ENCODE data around the gene PLCH2.

The PLCH2 gene

GRCh38 chr1:2512862-2513421 lies 36.9 kb downstream of the PLCH2 start:
- no peak for DNase-seq (ENCODE audit: low read depth in 2 of 3, low spot score in 1 of 3)

GRCh38 chr1:2513939-2514652 lies 38.0 kb downstream of the PLCH2 start:
- DNase-seq (ENCODE audit: low read depth in 2 of 3, low spot score in 1 of 3), result no peak

GRCh38 chr1:2514863-2515762 lies 39.0 kb downstream of the PLCH2 start:
- no peak for DNase-seq (ENCODE audit: low read depth in 2 of 3, low spot score in 1 of 3)

GRCh38 chr1:2515763-2516080 lies 39.6 kb downstream of the PLCH2 start:
- DNase-seq (ENCODE audit: low read depth in 2 of 3, low spot score in 1 of 3), result no peak

GRCh38 chr1:2516124-2516523 lies 40.0 kb downstream of the PLCH2 start:
- no peak for DNase-seq (ENCODE audit: low read depth in 2 of 3, low spot score in 1 of 3)

- DNase-seq (ENCODE audit: low read depth in 2 of 3, low spot score in 1 of 3), result no peak
Measured at GRCh38 chr1:2516946-2517345, 40.9 kb downstream of the PLCH2 start.

- DNase-seq (ENCODE audit: low read depth in 2 of 3, low spot score in 1 of 3), result no peak
Measured at GRCh38 chr1:2517966-2518365, 41.9 kb downstream of the PLCH2 start.

- DNase-seq (ENCODE audit: low read depth in 2 of 3, low spot score in 1 of 3), result no peak
Measured at GRCh38 chr1:2518528-2518927, 42.4 kb downstream of the PLCH2 start.

GRCh38 chr1:2519029-2519685 lies 43.1 kb downstream of the PLCH2 start:
- DNase-seq (ENCODE audit: low read depth in 2 of 3, low spot score in 1 of 3), result no peak

- no peak for DNase-seq (ENCODE audit: low read depth in 2 of 3, low spot score in 1 of 3)
Measured at GRCh38 chr1:2519729-2520128, 43.6 kb downstream of the PLCH2 start.

- no peak for DNase-seq (ENCODE audit: low read depth in 2 of 3, low spot score in 1 of 3)
Measured at GRCh38 chr1:2520206-2520605, 44.1 kb downstream of the PLCH2 start.

GRCh38 chr1:2520806-2521205 lies 44.7 kb downstream of the PLCH2 start:
- DNase-seq (ENCODE audit: low read depth in 2 of 3, low spot score in 1 of 3), result no peak

GRCh38 chr1:2522230-2522629 lies 46.1 kb downstream of the PLCH2 start:
- DNase-seq (ENCODE audit: low read depth in 2 of 3, low spot score in 1 of 3), result no peak

GRCh38 chr1:2523191-2523890 lies 47.3 kb downstream of the PLCH2 start:
- no peak for DNase-seq (ENCODE audit: low read depth in 2 of 3, low spot score in 1 of 3)

GRCh38 chr1:2523891-2524609 lies 48.0 kb downstream of the PLCH2 start:
- no peak for DNase-seq (ENCODE audit: low read depth in 2 of 3, low spot score in 1 of 3)

- no peak for DNase-seq (ENCODE audit: low read depth in 2 of 3, low spot score in 1 of 3)
Measured at GRCh38 chr1:2525572-2525919, 49.5 kb downstream of the PLCH2 start.

GRCh38 chr1:2525920-2526823 lies 50.1 kb downstream of the PLCH2 start, which contains the start of gene PANK4:
TSS of gene PANK4 (minus strand) at chr1:2526596. CDS start at chr1:2526587, 9 bp downstream.
- peak; percentile 77 to 87 (median 78) for DNase-seq (ENCODE audit: low read depth in 2 of 3, low spot score in 1 of 3)

GRCh38 chr1:2526824-2527555 lies 50.9 kb downstream of the PLCH2 start:
- DNase-seq (ENCODE audit: low read depth in 2 of 3, low spot score in 1 of 3), result peak; percentile 47 to 61 (median 52)

- no peak for DNase-seq (ENCODE audit: low read depth in 2 of 3, low spot score in 1 of 3)
Measured at GRCh38 chr1:2527556-2527860, 51.4 kb downstream of the PLCH2 start.

Measured in stimulated activated CD4-positive, alpha-beta T cell treated with anti-CD3 and anti-CD28 coated beads, Interleukin-12 subunit alpha, Interleukin-12 subunit beta, amount 100 ng/mL, for 48 hours (primary cell).